Activated naive CD4-positive, alpha-beta T cell treated with anti-CD3 and anti-CD28 coated beads, Interleukin-2, amount 50 U/mL, for 72 hours (primary cell): ENCODE results near the gene CLDN6. TPM values are rescaled to one million over a fixed set of nuclear protein-coding genes. Genes with fewer than 3 reads are reported as not detected.

Experiments used
- total RNA-seq, 2 donors: library from RNA; stranded (reverse); gene quantifications; one replicate each; pipeline ENCODE4 v1.2.3, GENCODE V29; 2022

The CLDN6 gene
- total RNA-seq, 2 donors from 2014 or later = not detected

Other genes with a start within 250 kb of the CLDN6 start
- gene ELOB, start 240.9 kb downstream of the CLDN6 start, total RNA-seq = 100 to 1,000 TPM; 218 to 224 TPM
- gene PRSS33, start 230.6 kb downstream of the CLDN6 start, total RNA-seq = not detected
- gene PRSS41, start 219.7 kb downstream of the CLDN6 start, total RNA-seq = not detected
- 1 to 10 TPM; 1.8 to 2.4 TPM for gene PRSS21, start 200.9 kb downstream of the CLDN6 start, total RNA-seq
- gene ZG16B, start 187.9 kb downstream of the CLDN6 start, total RNA-seq = 1 to 10 TPM in 1 of 2 donors, under 1 TPM in 1; 0.48 to 1.4 TPM
- gene PRSS22, start 160.0 kb downstream of the CLDN6 start, total RNA-seq = under 1 TPM in 1 of 2 donors, not detected in 1; 0.34 TPM
- 10 to 100 TPM in 1 of 2 donors, 1 to 10 TPM in 1; 9.4 to 17.4 TPM for gene FLYWCH2, start 135.0 kb downstream of the CLDN6 start, total RNA-seq
- gene FLYWCH1, start 106.3 kb downstream of the CLDN6 start, total RNA-seq = 10 to 100 TPM; 28.8 to 55.4 TPM
- gene KREMEN2, start 53.9 kb downstream of the CLDN6 start, total RNA-seq = not detected
- 10 to 100 TPM; 24.0 to 31.6 TPM for gene PAQR4, start 48.8 kb downstream of the CLDN6 start, total RNA-seq
- 100 to 1,000 TPM; 125 to 193 TPM for gene PKMYT1, start 37.7 kb downstream of the CLDN6 start, total RNA-seq
- under 1 TPM in 1 of 2 donors, not detected in 1; 0.11 TPM for gene CLDN9, start 5.3 kb downstream of the CLDN6 start, total RNA-seq
- 10 to 100 TPM in 1 of 2 donors, 1 to 10 TPM in 1; 7.6 to 14.6 TPM for gene TNFRSF12A, start 2.2 kb upstream of the CLDN6 start, total RNA-seq
- 10 to 100 TPM; 40.9 to 47.3 TPM for gene HCFC1R1, start 5.8 kb upstream of the CLDN6 start, total RNA-seq
- gene THOC6, start 5.9 kb upstream of the CLDN6 start, total RNA-seq = 10 to 100 TPM; 35.3 to 65.2 TPM
- 1 to 10 TPM in 1 of 2 donors, not detected in 1; 2.9 TPM for gene BICDL2, start 18.8 kb upstream of the CLDN6 start, total RNA-seq
- 1 to 10 TPM; 1.8 to 2.0 TPM for gene MMP25, start 28.4 kb upstream of the CLDN6 start, total RNA-seq
- gene IL32, start 47.5 kb upstream of the CLDN6 start, total RNA-seq = 1,000 to 10,000 TPM; 2,042 to 3,291 TPM
- under 1 TPM; 0.14 to 0.68 TPM for gene ZSCAN10, start 81.1 kb upstream of the CLDN6 start, total RNA-seq
- gene ZNF205, start 94.4 kb upstream of the CLDN6 start, total RNA-seq = under 1 TPM in 1 of 2 donors, not detected in 1; 0.18 TPM
- 1 to 10 TPM; 6.1 to 8.2 TPM for gene ZNF213, start 116.8 kb upstream of the CLDN6 start, total RNA-seq
- gene OR1F1, start 170.0 kb upstream of the CLDN6 start, total RNA-seq = not detected
- 10 to 100 TPM in 1 of 2 donors, 1 to 10 TPM in 1; 9.2 to 19.3 TPM for gene ZNF200, start 217.0 kb upstream of the CLDN6 start, total RNA-seq
- under 1 TPM in 1 of 2 donors, not detected in 1; 0.16 TPM for gene MEFV, start 238.4 kb upstream of the CLDN6 start, total RNA-seq